GM12878 (cell line): ENCODE measurements around the gene OR2M2. TPM values are rescaled to one million over a fixed set of nuclear protein-coding genes. Genes with fewer than 3 reads are reported as not detected.

Experiments
- ATAC-seq: fragments of 200-7000 bp; cut with Tn5 transposase; 3 replicates; pipeline ENCODE4 v1.9.1; 2020; ENCODE audit warnings: mild to moderate bottlenecking, moderate library complexity
- BruUV-seq: library from RNA; stranded (reverse); fragments of 400-500 nt; replicated peaks from 2 replicates; lab custom pipeline; 2021; lab: Mats Ljungman, UMichigan
- CTCF ChIA-PET: fragments of 300-600 bp; sonication (Branson Sonifier 250); formaldehyde crosslinking; extraction: SDS; loops from one replicate; lab custom pipeline; 2021; ENCODE audit warnings: inconsistent platforms; lab: Yijun Ruan, JAX
- POLR2A ChIA-PET: fragments of 350-600 bp; formaldehyde crosslinking; extraction: SDS; loops from one replicate; lab custom pipeline; 2021; ENCODE audit warnings: inconsistent platforms; lab: Charles Lee
- RAD21 ChIA-PET: fragments of 300-600 bp; sonication (Branson Sonifier 250); formaldehyde crosslinking; loops from one replicate; lab custom pipeline; 2023; ENCODE audit warnings: antibody characterized with exemption; ENCODE audit not compliant: unreplicated experiment; lab: Charles Lee
- SMC1A ChIA-PET: fragments of 300-600 bp; sonication (Branson Sonifier 250); formaldehyde crosslinking; loops from one replicate; lab custom pipeline; 2023; ENCODE audit not compliant: unreplicated experiment, uncharacterized antibody; lab: Charles Lee
- DNase-seq: peaks from one replicate; pipeline ENCODE4 v3.0.0-alpha.2; 2011; ENCODE audit warnings: low read depth, low spot score
- FAIRE-seq: peaks from 3 replicates; lab custom pipeline; 2011; peaks lifted over from hg19 to GRCh38; lab: Jason Lieb, UNC
- H2AFZ ChIP-seq: 2 replicates; pipeline ENCODE4 v1.6.0; 2011; ENCODE audit warnings: low read depth, low read length, control low read depth; ENCODE audit not compliant: control insufficient read depth
- H3K27ac ChIP-seq: 2 replicates; pipeline ENCODE4 v1.5.1; 2011; ENCODE audit warnings: control low read depth; ENCODE audit not compliant: control insufficient read depth, insufficient read depth
- H3K27me3 ChIP-seq, 2 experiments: replicated peaks in 1 of 2; 2 replicates each; pipeline versions ENCODE4 v1.6.0 to v1.6.1; 2011; ENCODE audit warnings: low read length in 1 of 2; ENCODE audit not compliant: control insufficient read depth in 2 of 2, insufficient read depth in 2 of 2
- H3K36me3 ChIP-seq, 2 experiments: 2 replicates each; pipeline ENCODE4 v1.5.1; 2011; ENCODE audit warnings: low read length in 1 of 2; ENCODE audit not compliant: control insufficient read depth in 2 of 2, insufficient read depth in 2 of 2
- H3K4me1 ChIP-seq: 2 replicates; pipeline ENCODE4 v1.6.1; 2011; ENCODE audit warnings: mild to moderate bottlenecking, low read length, moderate library complexity, mixed read lengths; ENCODE audit not compliant: control insufficient read depth, insufficient read depth
- H3K4me2 ChIP-seq: 2 replicates; pipeline ENCODE4 v1.6.0; 2011; ENCODE audit warnings: control low read depth; ENCODE audit not compliant: control insufficient read depth, insufficient read depth
- H3K4me3 ChIP-seq: fragments of 200-600 bp; sonication (generic); 2 replicates; pipeline ENCODE4 v1.5.1; 2016
- H3K79me2 ChIP-seq: 2 replicates; pipeline ENCODE4 v1.6.0; 2011; ENCODE audit warnings: low read length; ENCODE audit not compliant: control insufficient read depth, insufficient read depth
- H3K9ac ChIP-seq: 2 replicates; pipeline ENCODE4 v1.8.0; 2011; ENCODE audit warnings: low read length, control low read depth, mixed read lengths; ENCODE audit not compliant: control insufficient read depth, insufficient read depth
- H3K9me3 ChIP-seq: replicated peaks from 3 replicates; pipeline ENCODE4 v1.5.1; 2011; ENCODE audit warnings: mild to moderate bottlenecking, low read length; ENCODE audit not compliant: control insufficient read depth, insufficient read depth
- H4K20me1 ChIP-seq: 2 replicates; pipeline ENCODE4 v1.6.0; 2011; ENCODE audit not compliant: control insufficient read depth, insufficient read depth
- CTCF ChIP-seq, 3 experiments: IDR thresholded peaks in 2 of 3; conservative IDR thresholded peaks in 1 of 3; 2 replicates each; pipeline ENCODE4 v1.5.1; 2011; ENCODE audit warnings: low read depth in 3 of 3, low read length in 3 of 3, mild to moderate bottlenecking in 3 of 3, control low read depth in 2 of 3, moderate library complexity in 2 of 3, inconsistent platforms in 1 of 3, mixed read lengths in 1 of 3; ENCODE audit not compliant: control insufficient read depth in 2 of 3, insufficient read depth in 1 of 3; ENCODE audit errors: extremely low read depth in 1 of 3
- DPF2 ChIP-seq: fragments of 450-650 bp; IDR thresholded peaks from 2 replicates; pipeline ENCODE4 v1.6.1; 2017; ENCODE audit warnings: mild to moderate bottlenecking
- WGBS: methylation state at CpG from one replicate; pipeline ENCODE4 v1.1.6; 2016; ENCODE audit warnings: low lambda C conversion rate; ENCODE audit not compliant: insufficient replicate concordance, insufficient coverage; ENCODE audit errors: missing lambda C conversion rate; 5-methylcytosine and 5-hydroxymethylcytosine counted together
- in situ Hi-C: fragments of 300-500 bp; cut with MboI; formaldehyde crosslinking; loops from 9 replicates; pipeline ENCODE4 v1.14.3; 2018; ENCODE audit warnings: mixed read lengths
- intact Hi-C: fragments of 100-400 bp; cut with micrococcal nuclease; formaldehyde crosslinking; loops from one replicate; pipeline ENCODE4 v1.14.2; 2022; ENCODE audit not compliant: unreplicated experiment
- polyA plus RNA-seq, 11 experiments: library from polyadenylated mRNA; depleted of rRNA in 4 of 11; unstranded in 6 of 11; stranded (reverse) in 5 of 11; fragments of >200 nt; fragmentation: Nextera tagmentation in 4 of 11; fragmentation: Illumina TruSeq in 1 of 11; extraction: Ambion mirVana in 4 of 11; extraction: Trizol in 1 of 11; gene quantifications; 1 replicate in 1 of 11; 2 replicates in 10 of 11; pipeline versions ENCODE4 v1.2.1 to v1.2.3, GENCODE V29; 2011 to 2016; ENCODE audit warnings: inconsistent platforms in 2 of 11, missing spikeins in 2 of 11, low read depth in 1 of 11
- total RNA-seq, 4 experiments: library from RNA; depleted of rRNA in 3 of 4; stranded (reverse); fragments of >200 nt in 3 of 4; fragmentation: Illumina TruSeq in 1 of 4; extraction: Trizol in 1 of 4; gene quantifications; 2 replicates each; pipeline versions ENCODE4 v1.2.1 to v1.2.3, GENCODE V29; 2013 to 2021

Gene OR2M2
- total and polyA plus RNA-seq, 10 of the 15 experiments (the other 5 are each of a cell fraction or from before 2014, with no cell fraction given) = not detected

- Histone ChIP-seq H3K4me3 (no peak overlapping the region), H3K36me3 (no peaks in the 10 kb centered on the region), H3K27ac (no peak overlapping the region), H3K9ac (no peak overlapping the region), H3K27me3 (no peaks in the 10 kb centered on the region), H2AFZ (no peak overlapping the region), H3K4me2 (no peak overlapping the region), H3K9me3 (no peaks in the 10 kb centered on the region), H3K4me1 (no peaks in the 10 kb centered on the region), H3K79me2 (no peaks in the 10 kb centered on the region), H4K20me1 (no peaks in the 10 kb centered on the region)
- DNase-seq (no peak), ATAC-seq (peak; percentile 56), FAIRE-seq (no peak)
- 0 out of 6 replicates have a peak, but pooled peaks of 1 of the 3 experiments have one; percentile 5 for TF ChIP-seq CTCF (IDR thresholded peaks at IDR 0.05 in 2 of 3, conservative IDR thresholded peaks at IDR 0.05 in 1 of 3; ENCODE audit: control insufficient read depth in 2 of 3, extremely low read depth in 1 of 3, insufficient read depth in 1 of 3, low read depth in 3 of 3, low read length in 3 of 3)
- TF ChIP-seq DPF2 = no peak
- BruUV-seq = no TSS peak
- CTCF ChIA-PET = interaction anchor here (0.7 to 1.0 kb wide), 3 partner anchors 12 to 629 kb away, joined by 3 read pairs; no protein-coding TSS in a partner anchor
- POLR2A ChIA-PET = no interaction called here
- intact Hi-C loops (no loop called here), in situ Hi-C loops (no loop called here)
- SMC1A ChIA-PET = interaction anchor here (1.0 kb wide), 1 partner anchor 23 kb away, joined by 4 read pairs; no protein-coding TSS in a partner anchor
- 39% methylated on average over 6 of the region's 6 CpGs for WGBS
- RAD21 ChIA-PET = no interaction called here
Measured at GRCh38 chr1:248229360-248229908, 54.8 kb downstream of the OR2M2 start.

Other genes with a start within 250 kb of the OR2M2 start
Only the 7 nearest of the 17 such genes appear.
- not detected in 2 replicates for gene OR2L3, start 128.0 kb upstream of the OR2M2 start, total RNA-seq (2014; rRNA removed)
- not detected in 2 replicates for gene OR2L3, start 128.0 kb upstream of the OR2M2 start, total RNA-seq (2014; rRNA removed; fragmentation: Illumina TruSeq; extraction: Trizol)
- gene OR2L3, start 128.0 kb upstream of the OR2M2 start, total RNA-seq (2021) = not detected in 2 replicates
- gene OR2L3, start 128.0 kb upstream of the OR2M2 start, polyA plus RNA-seq (2011; rRNA removed) = not detected in 2 replicates
- gene OR2L3, start 128.0 kb upstream of the OR2M2 start, polyA plus RNA-seq (2014; fragmentation: Illumina TruSeq; extraction: Trizol) = not detected in 2 replicates
- gene OR2L3, start 128.0 kb upstream of the OR2M2 start, polyA plus RNA-seq (2014; fragmentation: Nextera tagmentation; extraction: Ambion mirVana) = not detected
- not detected in 2 replicates for gene OR2L3, start 128.0 kb upstream of the OR2M2 start, polyA plus RNA-seq (2014; rRNA removed)
- gene OR2L3, start 128.0 kb upstream of the OR2M2 start, polyA plus RNA-seq (2016; fragmentation: Nextera tagmentation; extraction: Ambion mirVana) = not detected
- gene OR2L13, start 79.6 kb upstream of the OR2M2 start, total RNA-seq (2014; rRNA removed) = not detected in 2 replicates
- not detected in 2 replicates for gene OR2L13, start 79.6 kb upstream of the OR2M2 start, total RNA-seq (2014; rRNA removed; fragmentation: Illumina TruSeq; extraction: Trizol)
- gene OR2L13, start 79.6 kb upstream of the OR2M2 start, total RNA-seq (2021) = not detected in 2 replicates
- 0.04 TPM in 1 of 2 replicates, not detected in the other for gene OR2L13, start 79.6 kb upstream of the OR2M2 start, polyA plus RNA-seq (2011; rRNA removed)
- not detected in 2 replicates for gene OR2L13, start 79.6 kb upstream of the OR2M2 start, polyA plus RNA-seq (2014; fragmentation: Illumina TruSeq; extraction: Trizol)
- gene OR2L13, start 79.6 kb upstream of the OR2M2 start, polyA plus RNA-seq (2014; fragmentation: Nextera tagmentation; extraction: Ambion mirVana) = not detected
- gene OR2L13, start 79.6 kb upstream of the OR2M2 start, polyA plus RNA-seq (2014; rRNA removed) = not detected in 2 replicates
- gene OR2L13, start 79.6 kb upstream of the OR2M2 start, polyA plus RNA-seq (2016; fragmentation: Nextera tagmentation; extraction: Ambion mirVana) = not detected
- gene OR2M5, start 29.7 kb upstream of the OR2M2 start, total RNA-seq (2014; rRNA removed) = not detected in 2 replicates
- gene OR2M5, start 29.7 kb upstream of the OR2M2 start, total RNA-seq (2014; rRNA removed; fragmentation: Illumina TruSeq; extraction: Trizol) = not detected in 2 replicates
- gene OR2M5, start 29.7 kb upstream of the OR2M2 start, total RNA-seq (2021) = not detected in 2 replicates
- not detected in 2 replicates for gene OR2M5, start 29.7 kb upstream of the OR2M2 start, polyA plus RNA-seq (2011; rRNA removed)
- gene OR2M5, start 29.7 kb upstream of the OR2M2 start, polyA plus RNA-seq (2014; fragmentation: Illumina TruSeq; extraction: Trizol) = not detected in 2 replicates
- gene OR2M5, start 29.7 kb upstream of the OR2M2 start, polyA plus RNA-seq (2014; fragmentation: Nextera tagmentation; extraction: Ambion mirVana) = not detected
- gene OR2M5, start 29.7 kb upstream of the OR2M2 start, polyA plus RNA-seq (2014; rRNA removed) = not detected in 2 replicates
- gene OR2M5, start 29.7 kb upstream of the OR2M2 start, polyA plus RNA-seq (2016; fragmentation: Nextera tagmentation; extraction: Ambion mirVana) = not detected
- gene OR2M3, start 22.4 kb downstream of the OR2M2 start, total RNA-seq (2014; rRNA removed) = not detected in 2 replicates
- gene OR2M3, start 22.4 kb downstream of the OR2M2 start, total RNA-seq (2014; rRNA removed; fragmentation: Illumina TruSeq; extraction: Trizol) = not detected in 2 replicates
- gene OR2M3, start 22.4 kb downstream of the OR2M2 start, total RNA-seq (2021) = not detected in 2 replicates
- gene OR2M3, start 22.4 kb downstream of the OR2M2 start, polyA plus RNA-seq (2011; rRNA removed) = not detected in 2 replicates
- gene OR2M3, start 22.4 kb downstream of the OR2M2 start, polyA plus RNA-seq (2014; fragmentation: Illumina TruSeq; extraction: Trizol) = not detected in 2 replicates
- gene OR2M3, start 22.4 kb downstream of the OR2M2 start, polyA plus RNA-seq (2014; fragmentation: Nextera tagmentation; extraction: Ambion mirVana) = not detected
- not detected in 2 replicates for gene OR2M3, start 22.4 kb downstream of the OR2M2 start, polyA plus RNA-seq (2014; rRNA removed)
- under 1 TPM in 1 of 2 experiments, not detected in 1; 0.05 TPM for gene OR2M3, start 22.4 kb downstream of the OR2M2 start, polyA plus RNA-seq (2016; fragmentation: Nextera tagmentation; extraction: Ambion mirVana)
- gene OR2M4, start 56.6 kb downstream of the OR2M2 start, total RNA-seq (2014; rRNA removed) = not detected in 2 replicates
- not detected in 2 replicates for gene OR2M4, start 56.6 kb downstream of the OR2M2 start, total RNA-seq (2014; rRNA removed; fragmentation: Illumina TruSeq; extraction: Trizol)
- not detected in 2 replicates for gene OR2M4, start 56.6 kb downstream of the OR2M2 start, total RNA-seq (2021)
- not detected in 2 replicates for gene OR2M4, start 56.6 kb downstream of the OR2M2 start, polyA plus RNA-seq (2011; rRNA removed)
- gene OR2M4, start 56.6 kb downstream of the OR2M2 start, polyA plus RNA-seq (2014; fragmentation: Illumina TruSeq; extraction: Trizol) = not detected in 2 replicates
- gene OR2M4, start 56.6 kb downstream of the OR2M2 start, polyA plus RNA-seq (2014; fragmentation: Nextera tagmentation; extraction: Ambion mirVana) = not detected
- not detected in 2 replicates for gene OR2M4, start 56.6 kb downstream of the OR2M2 start, polyA plus RNA-seq (2014; rRNA removed)
- gene OR2M4, start 56.6 kb downstream of the OR2M2 start, polyA plus RNA-seq (2016; fragmentation: Nextera tagmentation; extraction: Ambion mirVana) = not detected
- gene OR2T33, start 103.2 kb downstream of the OR2M2 start, total RNA-seq (2014; rRNA removed) = not detected in 2 replicates
- not detected in 2 replicates for gene OR2T33, start 103.2 kb downstream of the OR2M2 start, total RNA-seq (2014; rRNA removed; fragmentation: Illumina TruSeq; extraction: Trizol)
- gene OR2T33, start 103.2 kb downstream of the OR2M2 start, total RNA-seq (2021) = not detected in 2 replicates
- gene OR2T33, start 103.2 kb downstream of the OR2M2 start, polyA plus RNA-seq (2011; rRNA removed) = not detected in 2 replicates
- not detected in 2 replicates for gene OR2T33, start 103.2 kb downstream of the OR2M2 start, polyA plus RNA-seq (2014; fragmentation: Illumina TruSeq; extraction: Trizol)
- gene OR2T33, start 103.2 kb downstream of the OR2M2 start, polyA plus RNA-seq (2014; fragmentation: Nextera tagmentation; extraction: Ambion mirVana) = not detected
- not detected in 2 replicates for gene OR2T33, start 103.2 kb downstream of the OR2M2 start, polyA plus RNA-seq (2014; rRNA removed)
- not detected for gene OR2T33, start 103.2 kb downstream of the OR2M2 start, polyA plus RNA-seq (2016; fragmentation: Nextera tagmentation; extraction: Ambion mirVana)
- not detected in 2 replicates for gene OR2T12, start 128.6 kb downstream of the OR2M2 start, total RNA-seq (2014; rRNA removed)
- gene OR2T12, start 128.6 kb downstream of the OR2M2 start, total RNA-seq (2014; rRNA removed; fragmentation: Illumina TruSeq; extraction: Trizol) = not detected in 2 replicates
- gene OR2T12, start 128.6 kb downstream of the OR2M2 start, total RNA-seq (2021) = not detected in 2 replicates
- not detected in 2 replicates for gene OR2T12, start 128.6 kb downstream of the OR2M2 start, polyA plus RNA-seq (2011; rRNA removed)
- gene OR2T12, start 128.6 kb downstream of the OR2M2 start, polyA plus RNA-seq (2014; fragmentation: Illumina TruSeq; extraction: Trizol) = not detected in 2 replicates
- gene OR2T12, start 128.6 kb downstream of the OR2M2 start, polyA plus RNA-seq (2014; fragmentation: Nextera tagmentation; extraction: Ambion mirVana) = not detected
- gene OR2T12, start 128.6 kb downstream of the OR2M2 start, polyA plus RNA-seq (2014; rRNA removed) = not detected in 2 replicates
- not detected for gene OR2T12, start 128.6 kb downstream of the OR2M2 start, polyA plus RNA-seq (2016; fragmentation: Nextera tagmentation; extraction: Ambion mirVana)